GM23338 (cell line): ENCODE data around the gene FAM227A. TPM values are rescaled to one million over a fixed set of nuclear protein-coding genes. Genes with fewer than 3 reads are reported as not detected.

Experiments used
- ATAC-seq: fragments of 200-7000 bp; cut with Tn5 transposase; 3 replicates; pipeline ENCODE4 v1.9.1; 2020
- DNase-seq: peaks from one replicate; pipeline ENCODE4 v3.0.0-alpha.2; 2015; ENCODE audit warnings: low spot score
- H2AFZ ChIP-seq: fragments of 200-600 bp; sonication (generic); 2 replicates; pipeline ENCODE4 v1.8.0; 2016; ENCODE audit warnings: antibody characterized with exemption, mild to moderate bottlenecking, moderate library complexity
- H3F3A ChIP-seq: fragments of 200-600 bp; sonication (generic); replicated peaks from 2 replicates; pipeline ENCODE4 v1.8.0; 2017; ENCODE audit warnings: antibody characterized with exemption, mixed run types, low read depth
- H3K27ac ChIP-seq: fragments of 200-600 bp; sonication (generic); 2 replicates; pipeline ENCODE4 v1.6.1; 2016; ENCODE audit warnings: low read depth
- H3K27me3 ChIP-seq: fragments of 200-600 bp; sonication (generic); 2 replicates; pipeline ENCODE4 v1.8.0; 2016; ENCODE audit warnings: mild to moderate bottlenecking, mixed run types, moderate library complexity; ENCODE audit not compliant: insufficient read depth
- H3K36me3 ChIP-seq: fragments of 200-600 bp; sonication (generic); 2 replicates; pipeline ENCODE4 v1.8.0; 2016; ENCODE audit warnings: mild to moderate bottlenecking; ENCODE audit not compliant: insufficient read depth
- H3K4me1 ChIP-seq: fragments of 200-600 bp; sonication (generic); 2 replicates; pipeline ENCODE4 v1.8.0; 2016; ENCODE audit warnings: mild to moderate bottlenecking, moderate library complexity; ENCODE audit not compliant: insufficient read depth
- H3K4me2 ChIP-seq: fragments of 200-600 bp; sonication (generic); 2 replicates; pipeline ENCODE4 v1.7.1; 2017; ENCODE audit warnings: mixed run types
- H3K4me3 ChIP-seq: fragments of 200-600 bp; sonication (generic); 2 replicates; pipeline ENCODE4 v1.6.1; 2016; ENCODE audit warnings: mixed run types
- H3K79me2 ChIP-seq: fragments of 200-600 bp; sonication (generic); replicated peaks from 2 replicates; pipeline ENCODE4 v1.8.0; 2017; ENCODE audit warnings: mild to moderate bottlenecking; ENCODE audit not compliant: insufficient read depth
- H3K9me2 ChIP-seq: fragments of 200-600 bp; sonication (generic); 2 replicates; pipeline ENCODE4 v1.8.0; 2017; ENCODE audit not compliant: insufficient read depth
- H4K20me1 ChIP-seq: fragments of 200-600 bp; sonication (generic); replicated peaks from 2 replicates; pipeline ENCODE4 v1.8.0; 2017; ENCODE audit warnings: mild to moderate bottlenecking; ENCODE audit not compliant: insufficient read depth
- H3K27ac Mint-ChIP-seq: 2 replicates; pipeline ENCODE4 v1.8.0; 2020; ENCODE audit warnings: inconsistent platforms, mild to moderate bottlenecking, moderate library complexity, mixed read lengths
- H3K27me3 Mint-ChIP-seq: 3 replicates; pipeline ENCODE4 v1.8.0; 2022; ENCODE audit warnings: low read depth, mild to moderate bottlenecking, moderate library complexity, mixed read lengths, inconsistent platforms; ENCODE audit not compliant: insufficient read depth, poor library complexity
- H3K36me3 Mint-ChIP-seq: 3 replicates; pipeline ENCODE4 v1.8.0; 2021; ENCODE audit warnings: low read depth, mild to moderate bottlenecking, inconsistent platforms, moderate library complexity, mixed read lengths
- H3K4me1 Mint-ChIP-seq: 3 replicates; pipeline ENCODE4 v1.8.0; 2020; ENCODE audit warnings: mild to moderate bottlenecking, inconsistent platforms, mixed read lengths
- H3K4me3 Mint-ChIP-seq: 3 replicates; pipeline ENCODE4 v1.8.0; 2021; ENCODE audit warnings: moderate library complexity, mild to moderate bottlenecking, inconsistent platforms, mixed read lengths
- H3K9me3 Mint-ChIP-seq: 3 replicates; pipeline ENCODE4 v1.8.0; 2020; ENCODE audit warnings: moderate library complexity, mild to moderate bottlenecking, inconsistent platforms, mixed read lengths
- EZH2 ChIP-seq: fragments of 200-600 bp; sonication (generic); IDR thresholded peaks from one replicate; pipeline ENCODE4 v1.8.0; 2017; ENCODE audit warnings: antibody characterized with exemption, mild to moderate bottlenecking, low read depth; ENCODE audit not compliant: unreplicated experiment
- EZH2phosphoT487 ChIP-seq: fragments of 200-600 bp; sonication (generic); IDR thresholded peaks from one replicate; pipeline ENCODE4 v1.8.1; 2018; ENCODE audit warnings: antibody characterized with exemption; ENCODE audit not compliant: unreplicated experiment
- JUNB ChIP-seq: IDR thresholded peaks from one replicate; pipeline ENCODE4 v1.6.1; 2016; ENCODE audit warnings: antibody characterized with exemption; ENCODE audit not compliant: unreplicated experiment
- NANOG ChIP-seq: IDR thresholded peaks from 2 replicates; pipeline ENCODE4 v1.6.1; 2016; ENCODE audit warnings: antibody characterized with exemption, borderline replicate concordance
- POLR2AphosphoS5 ChIP-seq: IDR thresholded peaks from 2 replicates; pipeline ENCODE4 v1.6.1; 2016; ENCODE audit warnings: antibody characterized with exemption, low read depth
- STAT1 ChIP-seq: IDR thresholded peaks from one replicate; pipeline ENCODE4 v1.6.1; 2016; ENCODE audit warnings: antibody characterized with exemption; ENCODE audit not compliant: unreplicated experiment
- ZNF114 ChIP-seq: fragments of 250-450 bp; sonication (Bioruptor Pico); IDR thresholded peaks from 2 replicates; pipeline ENCODE4 v1.5.0; 2020; ENCODE audit warnings: mild to moderate bottlenecking, moderate library complexity
- ZNF462 ChIP-seq: fragments of 250-450 bp; sonication (Bioruptor Pico); IDR thresholded peaks from 2 replicates; pipeline ENCODE4 v1.5.0; 2020; ENCODE audit warnings: mild to moderate bottlenecking, moderate library complexity
- polyA plus RNA-seq: library from polyadenylated mRNA; unstranded; fragments of >200 nt; fragmentation: Nextera tagmentation; extraction: Ambion mirVana; gene quantifications from 2 replicates; pipeline ENCODE4 v1.2.1, GENCODE V29; 2016
- total RNA-seq: library from RNA; depleted of rRNA; stranded (reverse); fragments of >200 nt; shearing (Covaris generic); gene quantifications from 2 replicates; pipeline ENCODE4 v1.2.3, GENCODE V29; 2014
- TF ChIP-seq, protein P1 (sequence below): IDR thresholded peaks from one replicate; pipeline ENCODE4 v1.6.1; 2018; ENCODE audit warnings: antibody characterized with exemption; ENCODE audit not compliant: unreplicated experiment
- TF ChIP-seq, protein P2 (sequence below), 2 experiments: fragments of 200-600 bp in 1 of 2; sonication (generic) in 1 of 2; conservative IDR thresholded peaks; 2 replicates each; pipeline versions ENCODE4 v1.5.1 to v1.6.1; 2016 to 2017; ENCODE audit warnings: antibody characterized with exemption in 2 of 2, low read depth in 2 of 2, mild to moderate bottlenecking in 2 of 2, moderate library complexity in 1 of 2

The FAM227A gene
- total and polyA plus RNA-seq, 2 experiments from 2014 or later: 5.8 to 11.0 TPM

- TF ChIP-seq, protein P1, sequence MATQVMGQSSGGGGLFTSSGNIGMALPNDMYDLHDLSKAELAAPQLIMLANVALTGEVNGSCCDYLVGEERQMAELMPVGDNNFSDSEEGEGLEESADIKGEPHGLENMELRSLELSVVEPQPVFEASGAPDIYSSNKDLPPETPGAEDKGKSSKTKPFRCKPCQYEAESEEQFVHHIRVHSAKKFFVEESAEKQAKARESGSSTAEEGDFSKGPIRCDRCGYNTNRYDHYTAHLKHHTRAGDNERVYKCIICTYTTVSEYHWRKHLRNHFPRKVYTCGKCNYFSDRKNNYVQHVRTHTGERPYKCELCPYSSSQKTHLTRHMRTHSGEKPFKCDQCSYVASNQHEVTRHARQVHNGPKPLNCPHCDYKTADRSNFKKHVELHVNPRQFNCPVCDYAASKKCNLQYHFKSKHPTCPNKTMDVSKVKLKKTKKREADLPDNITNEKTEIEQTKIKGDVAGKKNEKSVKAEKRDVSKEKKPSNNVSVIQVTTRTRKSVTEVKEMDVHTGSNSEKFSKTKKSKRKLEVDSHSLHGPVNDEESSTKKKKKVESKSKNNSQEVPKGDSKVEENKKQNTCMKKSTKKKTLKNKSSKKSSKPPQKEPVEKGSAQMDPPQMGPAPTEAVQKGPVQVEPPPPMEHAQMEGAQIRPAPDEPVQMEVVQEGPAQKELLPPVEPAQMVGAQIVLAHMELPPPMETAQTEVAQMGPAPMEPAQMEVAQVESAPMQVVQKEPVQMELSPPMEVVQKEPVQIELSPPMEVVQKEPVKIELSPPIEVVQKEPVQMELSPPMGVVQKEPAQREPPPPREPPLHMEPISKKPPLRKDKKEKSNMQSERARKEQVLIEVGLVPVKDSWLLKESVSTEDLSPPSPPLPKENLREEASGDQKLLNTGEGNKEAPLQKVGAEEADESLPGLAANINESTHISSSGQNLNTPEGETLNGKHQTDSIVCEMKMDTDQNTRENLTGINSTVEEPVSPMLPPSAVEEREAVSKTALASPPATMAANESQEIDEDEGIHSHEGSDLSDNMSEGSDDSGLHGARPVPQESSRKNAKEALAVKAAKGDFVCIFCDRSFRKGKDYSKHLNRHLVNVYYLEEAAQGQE: no peak
- TF ChIP-seq, protein P2, sequence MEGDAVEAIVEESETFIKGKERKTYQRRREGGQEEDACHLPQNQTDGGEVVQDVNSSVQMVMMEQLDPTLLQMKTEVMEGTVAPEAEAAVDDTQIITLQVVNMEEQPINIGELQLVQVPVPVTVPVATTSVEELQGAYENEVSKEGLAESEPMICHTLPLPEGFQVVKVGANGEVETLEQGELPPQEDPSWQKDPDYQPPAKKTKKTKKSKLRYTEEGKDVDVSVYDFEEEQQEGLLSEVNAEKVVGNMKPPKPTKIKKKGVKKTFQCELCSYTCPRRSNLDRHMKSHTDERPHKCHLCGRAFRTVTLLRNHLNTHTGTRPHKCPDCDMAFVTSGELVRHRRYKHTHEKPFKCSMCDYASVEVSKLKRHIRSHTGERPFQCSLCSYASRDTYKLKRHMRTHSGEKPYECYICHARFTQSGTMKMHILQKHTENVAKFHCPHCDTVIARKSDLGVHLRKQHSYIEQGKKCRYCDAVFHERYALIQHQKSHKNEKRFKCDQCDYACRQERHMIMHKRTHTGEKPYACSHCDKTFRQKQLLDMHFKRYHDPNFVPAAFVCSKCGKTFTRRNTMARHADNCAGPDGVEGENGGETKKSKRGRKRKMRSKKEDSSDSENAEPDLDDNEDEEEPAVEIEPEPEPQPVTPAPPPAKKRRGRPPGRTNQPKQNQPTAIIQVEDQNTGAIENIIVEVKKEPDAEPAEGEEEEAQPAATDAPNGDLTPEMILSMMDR (conservative IDR thresholded peaks at IDR 0.05; ENCODE audit: low read depth in 2 of 2): no peak
- no peak for TF ChIP-seq EZH2phosphoT487
- no peak for TF ChIP-seq ZNF114 (CRISPR knock-in tag)
Observed at GRCh38 chr22:38601221-38601764, 54.9 kb downstream of the FAM227A start (continued).

DNA sequence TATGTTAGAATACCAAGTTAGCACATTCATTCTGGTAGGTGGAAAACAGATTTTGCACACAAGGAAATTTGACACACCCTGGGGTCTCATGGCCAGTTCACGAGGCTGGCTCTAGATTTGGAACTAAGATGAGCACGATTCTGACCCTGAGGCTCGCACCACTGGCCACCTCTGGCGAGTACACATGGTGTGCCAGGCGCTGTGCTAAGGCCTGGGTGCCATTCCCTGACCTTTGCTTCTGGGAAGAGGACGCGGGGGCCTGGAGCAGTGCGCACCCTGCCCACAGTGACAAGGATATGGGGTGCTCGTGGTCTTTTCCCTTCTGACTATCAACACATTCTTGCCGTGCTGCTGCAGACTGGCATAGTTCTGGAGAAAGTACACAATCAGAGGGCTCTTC is 56.7 kb downstream of the FAM227A start:
- H3K27me3 Mint-ChIP-seq: peaks cover 3% of the 10 kb centered on the region
- H3K27ac Mint-ChIP-seq: no peak overlapping the region
- no peak for ATAC-seq
- no peak for TF ChIP-seq POLR2AphosphoS5
- TF ChIP-seq ZNF114 (CRISPR knock-in tag): no peak
- no peak for TF ChIP-seq EZH2
- TF ChIP-seq, protein P1: no peak
- no peak for TF ChIP-seq STAT1
- no peak for TF ChIP-seq JUNB
- no peak for TF ChIP-seq NANOG
- no peak for TF ChIP-seq ZNF462 (CRISPR knock-in tag)

More for the DNA sequence above, 56.7 kb downstream of the FAM227A start:
- Histone ChIP-seq H3F3A (no peaks in the 10 kb centered on the region; the same call in 1 of the 2 replicates), H3K9me2 (no peaks in the 10 kb centered on the region), H3K36me3 (no peaks in the 10 kb centered on the region), H3K79me2 (no peaks in the 10 kb centered on the region), H3K4me3 (no peak overlapping the region), H2AFZ (no peak overlapping the region), H3K27me3 (no peaks in the 10 kb centered on the region), H4K20me1 (no peaks in the 10 kb centered on the region), H3K27ac (no peak overlapping the region), H3K4me1 (no peaks in the 10 kb centered on the region), H3K4me2 (no peak overlapping the region)
- Mint-ChIP-seq H3K4me1 (peaks cover 4% of the 10 kb centered on the region; the same call in 1 of the 3 replicates), H3K9me3 (no peaks in the 10 kb centered on the region), H3K36me3 (no peaks in the 10 kb centered on the region), H3K4me3 (no peak overlapping the region)
- no peak for DNase-seq
